OCI-M1 (cell line): ENCODE measurements around the gene SGIP1.

ENCODE experiments used
- DNase-seq: peaks from one replicate; lab custom pipeline; 2025; lab: John Stamatoyannopoulos, UW

SGIP1 gene

GRCh38 chr1:66533804-66534740 is at the start of gene SGIP1:
SGIP1 (plus strand) TSS chr1:66534153; CDS start chr1:66534359, 206 bp downstream.
- peak; percentile 72 for DNase-seq

DNA sequence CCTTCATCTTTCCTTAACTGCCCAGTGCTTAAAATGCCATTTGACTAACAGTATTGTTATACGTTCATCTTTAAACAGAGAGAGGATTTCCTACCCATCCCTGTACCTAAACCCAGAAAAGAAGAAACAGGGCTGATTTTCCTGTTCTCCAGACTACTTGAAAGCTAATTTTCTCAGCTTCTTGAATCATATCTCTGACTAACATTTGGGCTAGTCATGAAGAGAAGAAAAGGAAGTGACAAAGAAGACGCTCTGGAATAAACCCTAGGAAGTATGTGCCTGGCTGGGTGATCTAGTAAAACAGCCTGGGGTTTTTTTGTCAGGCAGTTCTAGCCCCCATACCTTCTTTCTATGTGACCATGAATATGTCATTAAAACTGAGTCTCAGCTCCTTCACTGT is 44.8 kb upstream of the SGIP1 start:
- peak; percentile 19 for DNase-seq

GRCh38 chr1:66489972-66490601 is 43.9 kb upstream of the SGIP1 start:
- DNase-seq = no peak

DNA sequence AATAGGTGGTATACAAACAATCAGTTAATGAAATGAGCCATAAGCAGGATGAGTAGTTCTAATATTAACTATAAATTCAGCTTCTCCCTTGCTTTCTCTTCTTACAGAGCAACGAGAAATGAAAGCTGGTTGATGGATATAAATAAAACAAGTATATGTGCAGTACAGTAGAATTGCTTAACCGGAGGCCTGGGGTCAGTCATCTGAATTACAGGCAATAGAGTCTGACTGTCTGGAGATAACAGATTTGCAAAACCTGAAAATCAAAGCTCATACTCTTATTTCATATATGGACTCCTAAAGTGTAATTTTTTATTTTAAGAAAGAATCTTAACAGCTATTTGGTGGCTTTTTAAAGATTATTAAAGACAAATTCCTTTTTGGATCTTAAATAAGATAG is 43.1 kb upstream of the SGIP1 start:
- DNase-seq = no peak

DNA sequence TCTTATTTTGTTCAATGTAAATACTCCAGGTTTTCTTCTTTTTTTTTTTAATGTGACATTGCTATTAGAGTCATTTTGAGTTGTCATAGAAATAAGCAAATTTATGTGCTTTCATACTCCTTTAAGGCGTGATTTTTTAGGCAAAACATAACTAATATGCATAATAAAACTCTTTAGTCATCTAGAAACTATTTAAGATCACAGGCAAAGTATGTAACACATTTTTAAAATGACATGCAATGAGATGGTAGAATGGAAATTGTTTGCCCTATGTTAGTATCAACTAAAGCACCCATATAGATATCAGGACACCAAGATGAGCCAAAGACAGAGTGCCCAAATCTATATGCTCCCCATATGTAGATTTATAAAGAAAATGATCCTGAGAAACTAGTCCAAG is 41.5 kb upstream of the SGIP1 start:
- DNase-seq = no peak

GRCh38 chr1:66493731-66494130 is 40.2 kb upstream of the SGIP1 start:
- DNase-seq = no peak

- DNase-seq = peak; percentile 16
Observed at GRCh38 chr1:66494482-66494881, 39.5 kb upstream of the SGIP1 start.

DNA sequence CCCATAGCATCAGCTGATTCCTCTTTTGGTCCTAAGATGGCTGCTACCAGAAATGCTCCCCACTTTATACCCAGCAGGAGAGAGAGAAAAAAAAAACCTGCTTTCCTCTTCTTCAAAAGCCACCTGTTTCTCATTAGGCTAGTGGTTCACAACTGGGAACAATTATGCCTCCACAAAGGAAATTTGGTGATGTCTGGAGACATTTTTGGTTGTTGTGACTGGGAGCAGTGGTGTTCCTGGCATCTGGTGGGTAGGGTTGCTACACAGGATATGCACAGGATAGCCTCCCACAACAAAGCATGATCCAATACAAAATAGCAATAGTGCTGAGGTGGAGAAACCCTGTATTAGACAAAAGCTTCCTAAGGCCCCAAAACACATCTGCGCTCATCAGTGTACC is 38.5 kb upstream of the SGIP1 start:
- DNase-seq = no peak

DNA sequence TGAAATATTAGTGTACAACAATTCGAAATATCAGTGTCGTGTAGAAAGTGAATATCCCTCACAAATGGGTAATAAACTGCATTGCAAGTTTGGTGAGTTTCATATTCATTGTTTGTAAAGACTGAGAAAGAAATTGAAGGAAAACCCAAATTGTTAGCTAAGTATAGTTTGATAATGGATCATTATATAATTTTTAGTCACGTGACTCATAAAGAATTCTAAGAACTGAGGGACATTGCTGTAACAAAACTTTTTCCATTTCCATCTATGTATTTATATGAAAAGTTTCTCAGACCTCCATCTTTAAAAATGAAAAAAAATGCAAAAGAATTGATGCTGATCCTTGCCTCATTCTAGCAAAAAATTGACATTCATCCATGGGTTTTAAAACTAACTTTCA is 36.0 kb upstream of the SGIP1 start:
- DNase-seq = no peak

DNA sequence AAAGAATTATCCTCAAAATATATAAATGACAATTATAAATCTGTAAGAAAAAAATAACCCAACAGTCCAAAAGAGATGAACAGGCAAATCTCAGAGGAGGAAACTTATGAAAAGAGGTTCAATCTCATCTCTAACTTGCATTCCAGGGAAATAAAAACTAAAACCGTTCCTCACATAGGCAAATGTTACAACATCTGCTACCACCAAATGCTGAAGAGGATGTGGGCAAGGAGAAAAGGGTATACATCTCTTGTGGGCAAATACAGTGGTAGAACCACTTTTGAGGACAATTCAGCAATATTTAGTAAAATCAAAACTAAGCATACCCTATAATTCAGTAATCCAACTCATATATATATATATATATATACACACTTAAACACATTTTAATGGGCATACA is 33.7 kb upstream of the SGIP1 start:
- DNase-seq = no peak

- DNase-seq = no peak
Observed at GRCh38 chr1:66502086-66502485, 31.9 kb upstream of the SGIP1 start.

GRCh38 chr1:66503841-66504470 is 30.0 kb upstream of the SGIP1 start:
- peak; percentile 74 for DNase-seq

DNA sequence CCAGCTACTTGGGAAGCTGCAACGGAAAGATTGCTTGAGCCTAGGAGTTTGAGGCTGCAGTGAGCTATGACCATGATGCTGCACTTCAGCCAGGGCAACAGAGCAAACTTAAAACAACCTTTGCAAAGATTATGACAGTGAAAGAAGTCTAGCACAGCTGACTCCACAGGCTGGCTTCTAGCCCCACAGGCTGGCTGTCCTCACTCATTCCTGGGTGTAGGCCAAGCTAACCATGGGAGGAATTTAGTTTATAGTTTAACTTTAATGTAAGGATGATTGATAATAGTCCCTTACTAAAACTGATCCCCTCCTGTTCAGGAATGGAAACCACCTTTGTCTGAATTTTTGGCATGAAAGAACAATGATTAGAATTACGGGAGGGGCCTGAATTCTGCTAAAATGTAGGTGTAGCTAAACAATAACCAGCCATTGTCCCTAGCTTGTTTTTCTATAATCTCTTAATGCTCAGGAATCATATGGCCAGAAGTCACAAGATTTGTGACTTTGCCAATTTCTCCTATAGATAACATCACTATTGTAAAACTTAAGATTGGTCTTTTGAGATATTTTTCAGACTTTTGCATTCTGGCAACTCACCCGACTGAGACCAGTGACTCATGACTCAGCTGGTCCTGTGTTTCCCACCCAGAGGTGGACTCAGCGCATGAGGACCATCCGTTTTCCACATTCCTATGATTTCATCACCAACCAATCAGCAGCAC is 28.1 kb upstream of the SGIP1 start:
- no peak for DNase-seq

DNA sequence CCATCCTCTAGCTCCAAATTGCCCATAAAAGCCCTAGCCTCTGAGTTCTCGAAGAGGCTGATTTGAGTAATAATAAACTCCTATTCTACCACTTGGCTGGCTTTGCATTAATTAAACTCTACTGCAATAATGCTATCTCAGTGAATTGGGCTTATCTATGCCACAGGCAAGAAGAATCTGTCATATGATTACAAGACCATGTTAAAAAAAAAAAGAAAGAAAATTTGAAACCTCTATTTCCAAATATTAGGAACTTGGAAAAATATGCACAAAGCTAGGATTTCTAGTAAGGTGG is 27.6 kb upstream of the SGIP1 start:
- DNase-seq = no peak

DNA sequence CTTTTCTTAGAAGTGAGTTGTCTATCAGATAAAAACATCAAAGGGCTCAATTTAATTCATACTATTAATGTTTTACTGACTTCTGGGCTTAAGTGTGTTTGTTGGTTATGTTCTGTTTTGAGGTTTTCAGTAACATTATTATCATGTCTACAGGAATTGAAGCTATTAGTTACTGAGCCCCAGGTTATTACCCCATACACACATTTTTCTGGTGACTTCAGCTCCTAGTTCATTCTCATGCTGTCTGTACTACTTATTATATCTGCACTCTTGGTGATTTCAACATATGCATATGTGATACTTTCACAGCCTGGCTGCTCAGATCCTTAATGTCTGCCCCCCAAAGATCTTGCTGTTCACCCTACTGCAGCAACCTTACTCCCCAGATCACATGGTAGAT is 27.0 kb upstream of the SGIP1 start:
- no peak for DNase-seq

GRCh38 chr1:66510407-66510806 is 23.5 kb upstream of the SGIP1 start:
- DNase-seq = no peak

DNA sequence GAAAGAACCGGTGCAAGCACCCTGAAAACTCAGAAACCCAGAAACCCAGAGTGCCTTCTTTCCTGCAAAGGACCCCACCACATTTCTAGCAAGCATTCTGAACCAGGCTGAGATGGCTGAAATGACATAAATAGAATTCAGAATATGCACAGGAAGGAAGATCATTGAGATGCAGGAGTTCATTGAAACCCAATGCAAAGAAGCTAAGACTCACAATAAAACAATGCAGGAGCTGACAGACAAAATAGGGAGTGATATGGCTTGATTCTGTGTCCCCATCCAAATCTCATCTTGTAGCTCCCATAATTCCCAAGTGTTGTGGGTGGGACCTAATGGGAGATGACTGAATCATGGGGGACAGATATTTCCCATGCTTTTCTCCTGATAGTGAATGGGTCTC is 22.8 kb upstream of the SGIP1 start:
- no peak for DNase-seq

DNA sequence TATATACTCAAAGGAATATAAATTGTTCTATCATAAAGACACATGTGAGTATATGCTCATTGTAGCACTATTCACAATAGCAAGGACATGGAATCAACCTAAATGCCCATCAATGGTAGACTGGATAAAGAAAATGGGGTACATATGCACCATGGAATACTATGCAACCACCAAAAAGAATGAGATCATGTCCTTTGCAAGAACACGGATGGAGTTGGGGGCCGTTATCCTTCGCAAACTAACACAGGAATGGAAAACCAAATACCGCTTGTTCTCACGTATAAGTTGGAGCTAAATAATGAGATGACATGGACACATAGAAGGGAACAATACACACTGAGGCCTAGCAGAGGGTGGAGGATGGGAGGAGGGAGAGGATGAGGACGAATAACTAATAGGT is 16.0 kb upstream of the SGIP1 start:
- DNase-seq = no peak

- DNase-seq = no peak
Observed at GRCh38 chr1:66518654-66519053, 15.3 kb upstream of the SGIP1 start.

DNA sequence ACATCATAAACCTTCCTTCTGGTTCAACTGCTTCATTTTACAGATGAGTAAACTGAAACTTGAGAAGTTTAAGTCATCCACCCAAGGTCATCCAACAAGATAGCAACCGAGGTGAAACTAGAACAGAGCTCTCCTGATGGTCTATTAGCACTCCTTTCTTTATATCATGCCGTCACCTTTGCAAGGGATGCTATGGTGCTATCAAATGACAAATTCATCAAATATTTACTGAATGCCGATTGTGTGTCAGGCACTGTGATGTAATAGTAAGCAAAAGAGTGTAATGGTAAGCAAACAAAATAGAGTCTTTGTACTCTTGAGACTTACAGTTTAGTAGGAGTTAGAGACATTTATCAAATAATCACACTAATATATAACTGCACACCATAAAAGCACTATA is 14.0 kb upstream of the SGIP1 start:
- DNase-seq = no peak

DNA sequence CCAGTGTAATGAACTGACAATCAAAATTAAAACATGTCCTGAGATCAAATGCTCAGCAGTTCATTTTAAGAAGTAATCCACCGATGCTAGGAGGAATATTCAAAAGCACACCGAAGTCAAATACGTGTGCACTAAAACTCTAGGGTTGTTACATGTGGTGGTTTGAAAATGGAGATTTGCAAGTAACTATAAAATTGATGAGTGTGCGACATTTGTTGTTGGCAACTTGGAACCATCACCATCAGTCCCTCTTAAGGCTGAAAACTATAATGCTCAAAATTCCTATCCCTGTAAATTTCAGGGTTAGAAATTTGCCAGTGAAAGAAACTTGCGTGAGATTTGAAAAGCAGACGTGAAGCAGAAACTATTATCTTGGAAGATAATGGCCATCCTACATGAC is 13.3 kb upstream of the SGIP1 start:
- no peak for DNase-seq

GRCh38 chr1:66521721-66522365 is 12.1 kb upstream of the SGIP1 start:
- DNase-seq = no peak
